GM08714 (cell line): ENCODE data around the gene STX2.

Experiments
- H3K4me3 ChIP-seq: fragments of 200-500 bp; sonication (Bioruptor generic); 2 replicates; pipeline ENCODE4 v1.5.1; 2014; ENCODE audit warnings: mild to moderate bottlenecking, low read length, inconsistent platforms
- ZNF274 ChIP-seq: IDR thresholded peaks from 2 replicates; pipeline ENCODE4 v1.6.1; 2012; ENCODE audit warnings: mild to moderate bottlenecking, low read depth, low read length

Gene STX2

GRCh38 chr12:130828895-130829294 is 10.2 kb downstream of the STX2 start:
- no peak overlapping the region for H3K4me3 ChIP-seq
- no peak for TF ChIP-seq ZNF274

- TF ChIP-seq ZNF274 = no peak
- no peak overlapping the region for H3K4me3 ChIP-seq
These were observed 11.6 kb downstream of the STX2 start for GRCh38 chr12:130827432-130827831.

GRCh38 chr12:130826151-130826801 is 12.8 kb downstream of the STX2 start:
- no peak overlapping the region for H3K4me3 ChIP-seq
- TF ChIP-seq ZNF274 = no peak

- H3K4me3 ChIP-seq = no peak overlapping the region
- TF ChIP-seq ZNF274 = no peak
These were observed 13.3 kb downstream of the STX2 start for GRCh38 chr12:130825771-130826150.

- H3K4me3 ChIP-seq = no peak overlapping the region
- TF ChIP-seq ZNF274 = no peak
These were observed 19.4 kb downstream of the STX2 start for GRCh38 chr12:130819681-130820080.

GRCh38 chr12:130818635-130819576 is 20.1 kb downstream of the STX2 start:
- no peak for TF ChIP-seq ZNF274
- H3K4me3 ChIP-seq = peak overlapping the region; percentile 61; the same call in 1 of the 2 replicates

- no peak for TF ChIP-seq ZNF274
- peak overlapping the region; percentile 61; the same call in 1 of the 2 replicates for H3K4me3 ChIP-seq
These were observed 20.8 kb downstream of the STX2 start for GRCh38 chr12:130818272-130818634.

GRCh38 chr12:130817804-130818203 is 21.2 kb downstream of the STX2 start:
- no peak overlapping the region for H3K4me3 ChIP-seq
- no peak for TF ChIP-seq ZNF274

- no peak for TF ChIP-seq ZNF274
These were observed 23.0 kb downstream of the STX2 start for GRCh38 chr12:130816097-130816496.

GRCh38 chr12:130815028-130815741 is 23.9 kb downstream of the STX2 start:
- no peak overlapping the region for H3K4me3 ChIP-seq
- no peak for TF ChIP-seq ZNF274

More at GRCh38 chr12:130816097-130816496, 23.0 kb downstream of the STX2 start:
- no peak overlapping the region for H3K4me3 ChIP-seq

- no peak for TF ChIP-seq ZNF274
- H3K4me3 ChIP-seq = no peak overlapping the region
These were observed 25.1 kb downstream of the STX2 start for GRCh38 chr12:130813949-130814348.

GRCh38 chr12:130813436-130813835 is 25.6 kb downstream of the STX2 start:
- no peak for TF ChIP-seq ZNF274
- no peak overlapping the region for H3K4me3 ChIP-seq

GRCh38 chr12:130809791-130810190 is 29.3 kb downstream of the STX2 start:
- no peak for TF ChIP-seq ZNF274
- H3K4me3 ChIP-seq = no peak overlapping the region

GRCh38 chr12:130807309-130807708 is 31.7 kb downstream of the STX2 start:
- TF ChIP-seq ZNF274 = no peak
- H3K4me3 ChIP-seq = no peak overlapping the region
